Caco-2 (cell line): ENCODE measurements around the gene LY9. TPM values are rescaled to one million over a fixed set of nuclear protein-coding genes. Genes with fewer than 3 reads are reported as not detected.

ENCODE experiments used
- BruUV-seq: library from RNA; stranded (reverse); fragments of 400-500 nt; replicated peaks from 2 replicates; lab custom pipeline; 2021; lab: Mats Ljungman, UMichigan
- CTCF ChIA-PET: fragments of 300-600 bp; sonication (Branson Sonifier 250); formaldehyde crosslinking; loops from one replicate; lab custom pipeline; 2022; ENCODE audit warnings: antibody characterized with exemption; lab: Charles Lee
- POLR2A ChIA-PET: fragments of 300-600 bp; sonication (Branson Sonifier 250); formaldehyde crosslinking; loops from one replicate; lab custom pipeline; 2022; ENCODE audit warnings: antibody characterized with exemption; lab: Charles Lee
- DNase-seq, 2 experiments: peaks; one replicate each; pipeline versions ENCODE4 v3.0.0 to v3.0.0-alpha.2; 2020 to 2022
- H3K27me3 ChIP-seq: replicated peaks from 2 replicates; pipeline ENCODE4 v1.6.0; 2011; ENCODE audit warnings: low read length; ENCODE audit not compliant: control insufficient read depth, insufficient read depth
- H3K36me3 ChIP-seq: 2 replicates; pipeline ENCODE4 v1.5.1; 2011; ENCODE audit warnings: low read length; ENCODE audit not compliant: control insufficient read depth, insufficient read depth
- H3K4me1 ChIP-seq: fragments of 250-450 bp; sonication (Bioruptor Pico); 2 replicates; pipeline ENCODE4 v1.5.1; 2020; ENCODE audit warnings: mild to moderate bottlenecking
- H3K4me3 ChIP-seq: 2 replicates; pipeline ENCODE4 v1.5.1; 2011; ENCODE audit warnings: low read depth, mild to moderate bottlenecking, control low read depth, low read length
- H3K9me3 ChIP-seq: fragments of 250-450 bp; sonication (Bioruptor Pico); 2 replicates; pipeline ENCODE4 v1.5.1; 2020; ENCODE audit warnings: mild to moderate bottlenecking, moderate library complexity
- H3K27ac Mint-ChIP-seq: one replicate; pipeline ENCODE4 v1.8.0; 2022; ENCODE audit warnings: mixed read lengths; ENCODE audit not compliant: unreplicated experiment
- H3K27me3 Mint-ChIP-seq: one replicate; pipeline ENCODE4 v1.8.0; 2022; ENCODE audit warnings: mixed read lengths; ENCODE audit not compliant: insufficient read depth, unreplicated experiment
- H3K36me3 Mint-ChIP-seq: one replicate; pipeline ENCODE4 v1.8.0; 2022; ENCODE audit warnings: mild to moderate bottlenecking, mixed read lengths; ENCODE audit not compliant: insufficient read depth, unreplicated experiment
- H3K4me1 Mint-ChIP-seq: one replicate; pipeline ENCODE4 v1.8.0; 2022; ENCODE audit warnings: low read depth, mixed read lengths; ENCODE audit not compliant: unreplicated experiment
- H3K4me3 Mint-ChIP-seq: one replicate; pipeline ENCODE4 v1.8.0; 2022; ENCODE audit warnings: mild to moderate bottlenecking, moderate library complexity, mixed read lengths; ENCODE audit not compliant: unreplicated experiment
- H3K9me3 Mint-ChIP-seq: one replicate; pipeline ENCODE4 v1.8.0; 2022; ENCODE audit warnings: mixed read lengths; ENCODE audit not compliant: unreplicated experiment
- intact Hi-C: fragments of 100-400 bp; cut with micrococcal nuclease; formaldehyde crosslinking; loops from one replicate; pipeline ENCODE4 v1.10.0; 2022; ENCODE audit not compliant: unreplicated experiment
- total RNA-seq: library from RNA; stranded (reverse); gene quantifications from 2 replicates; pipeline ENCODE4 v1.2.3, GENCODE V29; 2022
- TF ChIP-seq, protein P1 (sequence below), 2 experiments: fragments of 200-600 bp in 1 of 2; IDR thresholded peaks; 1 replicate in 1 of 2; 2 replicates in 1 of 2; pipeline versions ENCODE4 v1.5.1 to v1.8.0; 2011 to 2022; ENCODE audit warnings: antibody characterized with exemption in 1 of 2, control low read depth in 1 of 2, inconsistent platforms in 1 of 2, low read depth in 1 of 2, low read length in 1 of 2, mild to moderate bottlenecking in 1 of 2, moderate library complexity in 1 of 2; ENCODE audit not compliant: insufficient read depth in 1 of 2, severe bottlenecking in 1 of 2, unreplicated experiment in 1 of 2

Gene LY9
- total RNA-seq, 1 experiment from 2014 or later, result not detected

DNA sequence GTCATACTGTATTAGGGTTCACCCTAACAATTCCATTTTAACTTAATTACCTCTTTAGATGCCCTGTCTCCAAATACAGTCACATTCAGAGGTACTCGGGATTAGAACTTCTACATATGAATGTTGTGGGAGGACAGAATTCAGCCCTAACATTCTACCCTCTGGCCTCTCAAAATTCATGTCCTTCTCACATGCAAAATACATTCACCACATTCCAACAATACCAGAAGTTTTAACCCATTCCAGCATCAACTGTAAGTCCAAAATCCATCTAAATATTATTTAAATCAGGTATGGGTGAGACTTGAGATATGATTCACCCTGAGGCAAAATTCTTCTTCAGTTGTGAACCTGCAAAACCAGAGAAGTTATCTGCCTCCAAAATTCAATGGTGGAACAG, 14.5 kb downstream of the LY9 start:
- H3K9me3 Mint-ChIP-seq, result peaks cover 33% of the 10 kb centered on the region
- peaks cover 31% of the 10 kb centered on the region for H3K4me1 ChIP-seq
- no peaks in the 10 kb centered on the region for H3K27me3 Mint-ChIP-seq
- CTCF ChIA-PET, result no interaction called here
- H3K27me3 ChIP-seq, result no peaks in the 10 kb centered on the region
- BruUV-seq, result no TSS peak
- peak overlapping the region; percentile 59 for H3K27ac Mint-ChIP-seq
- POLR2A ChIA-PET, result no interaction called here
- H3K9me3 ChIP-seq, result peaks cover 14% of the 10 kb centered on the region; the same call in 1 of the 2 replicates
- intact Hi-C loops, result no loop called here
- H3K4me3 Mint-ChIP-seq, result no peak overlapping the region
- no peaks in the 10 kb centered on the region for H3K36me3 Mint-ChIP-seq
- no peaks in the 10 kb centered on the region for H3K36me3 ChIP-seq
- TF ChIP-seq, protein P1, sequence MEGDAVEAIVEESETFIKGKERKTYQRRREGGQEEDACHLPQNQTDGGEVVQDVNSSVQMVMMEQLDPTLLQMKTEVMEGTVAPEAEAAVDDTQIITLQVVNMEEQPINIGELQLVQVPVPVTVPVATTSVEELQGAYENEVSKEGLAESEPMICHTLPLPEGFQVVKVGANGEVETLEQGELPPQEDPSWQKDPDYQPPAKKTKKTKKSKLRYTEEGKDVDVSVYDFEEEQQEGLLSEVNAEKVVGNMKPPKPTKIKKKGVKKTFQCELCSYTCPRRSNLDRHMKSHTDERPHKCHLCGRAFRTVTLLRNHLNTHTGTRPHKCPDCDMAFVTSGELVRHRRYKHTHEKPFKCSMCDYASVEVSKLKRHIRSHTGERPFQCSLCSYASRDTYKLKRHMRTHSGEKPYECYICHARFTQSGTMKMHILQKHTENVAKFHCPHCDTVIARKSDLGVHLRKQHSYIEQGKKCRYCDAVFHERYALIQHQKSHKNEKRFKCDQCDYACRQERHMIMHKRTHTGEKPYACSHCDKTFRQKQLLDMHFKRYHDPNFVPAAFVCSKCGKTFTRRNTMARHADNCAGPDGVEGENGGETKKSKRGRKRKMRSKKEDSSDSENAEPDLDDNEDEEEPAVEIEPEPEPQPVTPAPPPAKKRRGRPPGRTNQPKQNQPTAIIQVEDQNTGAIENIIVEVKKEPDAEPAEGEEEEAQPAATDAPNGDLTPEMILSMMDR (IDR thresholded peaks at IDR 0.05; ENCODE audit: insufficient read depth in 1 of 2, low read depth in 1 of 2, low read length in 1 of 2, severe bottlenecking in 1 of 2, unreplicated experiment in 1 of 2), result no peak
- DNase-seq, result peak in 1 of 2 experiments; percentile 19
- H3K4me1 Mint-ChIP-seq, result peaks cover 35% of the 10 kb centered on the region
- no peak overlapping the region for H3K4me3 ChIP-seq

DNA sequence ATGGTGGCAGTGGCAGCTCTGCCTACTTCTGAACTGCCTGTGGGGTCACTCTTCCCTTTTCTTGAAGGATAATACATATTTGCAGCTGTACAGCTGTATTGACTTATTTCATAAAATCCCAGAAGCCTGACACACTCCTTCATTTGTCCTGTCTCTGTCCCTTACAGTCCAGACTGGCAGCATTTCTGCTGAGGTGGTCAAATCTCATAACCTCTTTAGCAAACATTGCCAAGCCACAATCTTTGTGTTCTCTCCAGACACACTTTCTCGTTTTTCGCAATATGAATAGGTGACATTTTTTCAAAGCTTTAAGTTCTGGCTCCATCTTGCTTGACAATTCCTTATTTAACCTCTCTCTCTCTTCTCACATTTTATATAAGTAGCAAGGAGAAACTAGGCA, 15.2 kb downstream of the LY9 start:
- ChIA-PET POLR2A (no interaction called here), CTCF (no interaction called here)
- TF ChIP-seq, protein P1 (IDR thresholded peaks at IDR 0.05; ENCODE audit: insufficient read depth in 1 of 2, low read depth in 1 of 2, low read length in 1 of 2, severe bottlenecking in 1 of 2, unreplicated experiment in 1 of 2), result no peak
- BruUV-seq, result no TSS peak
- Mint-ChIP-seq H3K4me1 (peaks cover 35% of the 10 kb centered on the region), H3K27me3 (no peaks in the 10 kb centered on the region), H3K36me3 (no peaks in the 10 kb centered on the region), H3K9me3 (peaks cover 26% of the 10 kb centered on the region), H3K4me3 (no peak overlapping the region), H3K27ac (no peak overlapping the region)
- Histone ChIP-seq H3K4me1 (peaks cover 31% of the 10 kb centered on the region), H3K27me3 (no peaks in the 10 kb centered on the region), H3K36me3 (no peaks in the 10 kb centered on the region), H3K4me3 (no peak overlapping the region), H3K9me3 (peaks cover 12% of the 10 kb centered on the region; the same call in 1 of the 2 replicates)
- peak in 1 of 2 experiments; percentile 8 for DNase-seq
- intact Hi-C loops, result no loop called here

DNA sequence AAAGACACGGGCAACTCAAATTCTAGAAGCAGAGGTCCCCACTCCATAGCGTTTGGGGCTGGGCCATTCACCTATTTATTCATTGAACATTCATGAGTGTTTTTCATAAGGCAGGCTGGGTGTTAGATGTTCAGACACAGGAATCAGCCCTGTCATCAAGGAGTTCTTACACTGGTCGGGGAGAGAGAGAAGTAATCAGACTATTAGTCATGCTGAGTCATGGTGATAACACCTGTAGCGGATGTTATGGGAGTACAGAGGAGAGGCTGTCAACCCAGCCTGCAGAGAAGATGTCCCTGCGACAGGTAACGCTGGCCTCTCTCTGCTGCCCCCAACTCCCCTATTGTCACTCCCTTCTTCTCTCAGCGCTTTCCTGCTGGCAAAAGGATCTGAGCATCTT, 17.2 kb downstream of the LY9 start:
- Histone ChIP-seq H3K36me3 (no peaks in the 10 kb centered on the region), H3K4me3 (no peak overlapping the region), H3K9me3 (no peaks in the 10 kb centered on the region), H3K4me1 (peaks cover 31% of the 10 kb centered on the region), H3K27me3 (no peaks in the 10 kb centered on the region)
- H3K36me3 Mint-ChIP-seq, result no peaks in the 10 kb centered on the region
- H3K27ac Mint-ChIP-seq, result peak overlapping the region; percentile 11
- ChIA-PET POLR2A (no interaction called here), CTCF (no interaction called here)
- TF ChIP-seq, protein P1 (IDR thresholded peaks at IDR 0.05; ENCODE audit: insufficient read depth in 1 of 2, low read depth in 1 of 2, low read length in 1 of 2, severe bottlenecking in 1 of 2, unreplicated experiment in 1 of 2), result no peak
- intact Hi-C loops, result no loop called here
- BruUV-seq, result no TSS peak
- no peak overlapping the region for H3K4me3 Mint-ChIP-seq
- H3K9me3 Mint-ChIP-seq, result peaks cover 13% of the 10 kb centered on the region
- DNase-seq, result peak in 1 of 2 experiments; percentile 12
- peaks cover 35% of the 10 kb centered on the region for H3K4me1 Mint-ChIP-seq
- no peaks in the 10 kb centered on the region for H3K27me3 Mint-ChIP-seq
